GM18868 (cell line): Measurements from ENCODE around the gene FBLN2.

Experiments
- ATAC-seq: cut with Tn5 transposase; IDR thresholded peaks from one replicate; pipeline ENCODE4 v1.9.1; 2021; ENCODE audit warnings: mild to moderate bottlenecking, moderate library complexity; ENCODE audit not compliant: unreplicated experiment

FBLN2 gene

GRCh38 chr3:13530241-13531009, 18.5 kb upstream of the FBLN2 start:
- no peak for ATAC-seq

GRCh38 chr3:13532085-13532484, 16.8 kb upstream of the FBLN2 start:
- ATAC-seq = no peak

DNA sequence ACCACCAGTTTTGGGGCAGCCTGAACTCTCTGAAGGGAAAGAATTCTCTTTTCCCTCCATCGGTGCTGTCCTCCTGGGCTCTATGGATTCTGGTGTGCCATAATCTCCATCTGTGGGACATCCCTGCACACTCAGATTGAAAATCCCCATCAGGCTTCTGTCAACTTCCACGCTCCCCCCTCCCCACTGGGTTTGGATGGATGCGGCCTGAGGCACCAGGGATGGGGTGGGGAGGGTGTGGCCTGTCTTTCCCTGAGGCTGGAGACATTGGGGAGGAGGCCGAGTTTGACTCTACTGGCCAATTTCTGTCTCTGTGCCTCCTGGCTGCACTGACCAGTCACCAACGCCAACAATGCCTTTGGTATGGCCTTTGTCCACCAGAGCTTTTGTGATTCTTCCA, 16.3 kb upstream of the FBLN2 start:
- no peak for ATAC-seq

- no peak for ATAC-seq
Measured at GRCh38 chr3:13533885-13534301, 15.0 kb upstream of the FBLN2 start.

- ATAC-seq = no peak
Measured at GRCh38 chr3:13535526-13535875, 13.4 kb upstream of the FBLN2 start.

DNA sequence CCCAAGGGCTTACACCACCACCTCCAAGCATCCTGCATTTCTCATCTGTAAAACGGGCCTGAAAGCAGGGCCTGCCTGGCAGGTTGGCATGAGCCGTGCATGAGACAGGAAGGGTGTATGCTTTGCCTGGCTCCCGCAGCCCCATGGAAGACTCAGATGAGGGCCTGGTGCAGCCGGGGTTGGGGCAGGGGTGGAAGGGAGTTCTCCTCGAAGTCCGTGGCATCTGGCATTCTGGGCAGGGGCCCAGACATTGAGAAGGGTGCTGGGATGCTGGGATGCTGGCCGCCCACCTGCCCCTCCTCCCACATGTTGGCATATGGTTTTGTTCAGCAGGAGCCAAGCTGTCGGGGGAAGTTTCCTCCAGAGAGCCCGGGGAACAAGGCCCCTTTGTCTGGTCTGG, 13.0 kb upstream of the FBLN2 start:
- ATAC-seq = no peak

- no peak for ATAC-seq
Measured at GRCh38 chr3:13536432-13536831, 12.5 kb upstream of the FBLN2 start.

GRCh38 chr3:13536832-13537231, 12.1 kb upstream of the FBLN2 start:
- ATAC-seq = no peak

GRCh38 chr3:13537244-13537908, 11.5 kb upstream of the FBLN2 start:
- no peak for ATAC-seq

DNA sequence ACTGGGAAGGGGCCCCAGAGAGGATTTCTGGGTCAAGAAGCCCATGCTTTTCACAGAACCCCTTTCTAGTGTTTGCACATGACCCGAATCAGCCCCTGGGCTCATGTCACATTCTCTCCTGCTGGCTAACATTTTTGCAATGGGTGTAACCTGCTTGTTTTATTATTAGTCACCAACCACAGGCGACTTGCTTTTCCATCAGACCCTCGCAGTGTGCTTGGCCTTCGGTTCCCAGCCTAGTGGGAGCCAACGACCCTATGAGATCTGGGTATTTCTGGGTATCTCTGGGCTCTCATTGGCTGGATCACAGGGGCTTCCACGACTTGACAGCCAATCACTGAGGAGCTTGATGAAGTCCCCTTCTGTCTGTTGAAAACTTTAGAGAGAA, 11.0 kb upstream of the FBLN2 start:
- ATAC-seq = no peak

DNA sequence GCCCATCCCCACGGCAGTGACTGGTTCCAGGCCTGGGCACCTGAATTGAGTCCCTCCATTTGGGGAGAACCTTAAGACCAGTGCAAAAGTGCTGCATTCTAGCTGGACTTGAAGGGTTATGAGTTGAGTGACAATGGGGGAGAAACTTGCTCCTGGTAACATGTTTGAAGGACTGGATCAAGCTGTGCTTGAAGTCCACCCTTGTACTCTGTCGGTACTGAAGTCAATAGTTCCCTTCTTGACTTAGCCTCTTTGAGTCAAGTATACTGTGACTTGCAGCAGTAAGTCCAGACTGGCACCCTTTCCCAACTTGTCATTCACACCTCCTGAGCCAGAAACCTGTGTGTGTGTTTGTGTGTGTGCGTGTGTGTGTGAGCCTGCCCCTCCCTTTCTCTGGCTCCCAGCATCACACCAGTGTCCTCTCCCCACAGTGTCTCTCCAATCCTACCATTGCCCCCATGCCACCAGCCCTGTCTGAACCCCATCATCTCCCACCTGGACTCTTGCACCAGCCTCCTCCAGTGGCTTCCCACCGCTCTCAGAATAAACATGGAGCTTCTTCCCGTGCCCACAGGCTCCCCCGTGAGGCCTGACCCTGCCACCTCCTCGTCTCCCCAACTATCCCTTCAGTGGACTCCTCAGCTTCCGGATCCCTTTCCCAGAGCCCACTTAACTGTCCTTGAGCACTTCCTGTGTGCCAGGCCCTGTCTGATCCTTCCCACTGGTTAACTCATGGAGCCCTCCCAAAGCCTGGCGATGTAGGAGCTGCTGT, 10.2 kb upstream of the FBLN2 start:
- ATAC-seq = no peak

DNA sequence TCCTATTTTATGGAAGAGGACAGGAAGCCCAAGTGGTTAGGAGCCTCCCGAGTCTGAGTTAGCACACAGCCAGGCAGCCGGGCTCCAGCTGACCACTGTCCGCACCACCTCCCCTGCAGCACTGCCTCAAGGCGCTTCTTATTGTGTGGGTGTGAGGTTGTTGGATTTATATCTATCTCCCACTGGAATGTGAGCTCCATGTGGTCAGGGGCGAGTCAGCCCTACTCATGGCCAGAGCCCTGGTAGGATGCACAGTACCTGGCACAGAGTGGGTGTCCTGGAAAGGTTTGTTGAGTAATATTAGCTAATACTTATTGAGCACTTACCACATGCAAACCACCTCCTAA, 9.7 kb upstream of the FBLN2 start:
- no peak for ATAC-seq

DNA sequence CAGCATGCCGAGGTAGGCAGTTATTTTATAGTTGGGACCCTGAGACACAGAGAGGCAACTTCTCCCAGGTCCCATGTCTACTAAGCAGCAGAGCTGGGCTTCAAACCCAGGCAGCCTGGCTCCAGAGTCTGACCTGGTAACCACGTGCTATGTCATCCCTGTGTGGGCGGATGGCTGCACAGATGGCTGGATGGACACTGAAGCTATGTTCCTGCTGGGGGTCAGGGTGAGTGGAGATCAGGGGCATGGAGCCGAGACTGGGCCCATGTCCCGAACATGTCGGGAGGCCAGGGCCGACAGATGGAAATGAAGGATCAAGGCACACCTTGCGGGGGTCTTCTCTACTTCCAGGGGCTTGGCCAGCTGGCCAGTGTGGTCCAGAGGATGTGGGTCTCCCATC, 9.3 kb upstream of the FBLN2 start:
- no peak for ATAC-seq

DNA sequence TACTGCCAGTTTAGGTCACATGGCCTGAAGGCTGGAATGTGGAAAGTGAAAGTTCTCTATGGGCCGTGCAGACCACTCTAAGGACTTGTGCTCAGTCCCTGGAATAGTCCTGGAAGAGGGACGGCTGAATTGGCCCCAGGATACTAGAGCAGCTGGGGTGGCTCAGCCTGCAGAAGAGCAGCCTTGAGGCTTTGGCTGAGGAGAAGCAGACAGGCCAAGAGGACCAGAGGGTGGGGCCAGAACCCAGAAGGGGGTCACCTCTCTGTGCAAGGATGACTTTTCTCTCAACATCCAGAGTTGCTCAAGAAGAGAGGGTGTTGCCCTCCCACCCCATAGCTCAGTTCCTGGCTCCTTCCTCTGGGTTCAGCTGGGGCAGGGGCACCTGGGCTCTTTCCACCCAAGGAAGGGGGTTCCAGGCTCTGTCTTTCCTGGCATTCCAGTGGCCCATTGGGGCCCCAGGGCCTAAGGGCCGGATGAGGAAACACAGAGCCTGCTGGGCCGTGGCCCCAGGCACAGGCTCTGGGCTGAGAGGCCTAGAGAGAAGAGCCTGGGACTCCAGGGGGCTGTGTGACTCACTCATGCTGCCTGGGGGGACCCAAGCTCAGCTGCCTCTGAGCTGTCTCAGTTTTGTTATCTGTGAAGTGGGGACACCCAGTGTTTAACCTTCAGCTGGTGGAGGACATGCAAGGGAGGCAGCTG, 8.5 kb upstream of the FBLN2 start:
- no peak for ATAC-seq

GRCh38 chr3:13541691-13542090, 7.2 kb upstream of the FBLN2 start:
- no peak for ATAC-seq

DNA sequence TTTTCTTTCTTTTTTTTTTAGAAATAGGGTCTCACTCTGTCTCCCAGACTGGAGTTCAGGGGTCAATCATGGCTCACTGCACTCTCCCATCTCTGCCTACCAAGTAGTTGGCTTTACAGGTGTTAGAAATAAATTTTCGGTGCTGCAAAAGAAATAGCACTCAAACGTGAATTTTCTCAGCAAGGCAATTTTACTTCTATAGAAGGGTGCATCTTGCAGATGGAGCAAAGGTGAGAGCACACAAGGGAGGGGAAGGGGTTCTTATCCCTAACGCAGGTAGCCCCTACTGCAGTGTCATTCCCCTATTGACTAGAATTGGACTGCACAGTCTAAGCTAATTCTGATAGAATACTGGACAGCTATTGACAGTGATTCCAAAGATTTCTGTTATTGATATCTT, 6.8 kb upstream of the FBLN2 start:
- no peak for ATAC-seq

GRCh38 chr3:13543253-13543652, 5.7 kb upstream of the FBLN2 start:
- no peak for ATAC-seq

DNA sequence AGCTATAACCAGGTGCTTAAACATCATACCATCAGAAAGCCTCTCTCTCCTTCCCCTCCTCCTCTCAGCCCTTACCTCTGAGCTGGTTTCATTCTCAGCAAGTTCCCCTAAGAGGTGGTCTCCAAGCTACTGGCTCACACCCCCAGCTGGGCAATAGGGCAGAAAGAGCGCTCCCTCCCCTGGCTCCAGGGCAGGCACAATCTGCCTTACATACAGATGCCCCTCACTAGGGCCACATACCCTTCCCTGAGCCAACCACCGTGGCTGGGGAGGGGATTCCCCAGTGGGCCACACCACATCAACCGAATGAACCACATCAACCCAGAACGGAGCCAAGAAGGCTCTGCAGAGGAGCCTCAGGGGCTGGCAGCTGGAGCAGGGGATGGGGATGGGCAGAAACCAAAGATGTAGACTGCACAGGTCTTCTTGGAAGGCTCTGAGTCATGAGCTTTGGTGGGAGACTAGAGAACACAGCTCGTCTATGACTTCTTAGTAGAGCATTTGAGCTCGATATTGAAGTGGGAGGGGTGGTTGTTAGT, 4.6 kb upstream of the FBLN2 start:
- no peak for ATAC-seq

- no peak for ATAC-seq
Measured at GRCh38 chr3:13544951-13545651, 3.8 kb upstream of the FBLN2 start.

- no peak for ATAC-seq
Measured at GRCh38 chr3:13545952-13546454, 2.9 kb upstream of the FBLN2 start.
